ENCODE measurements around the gene TTC12. TPM values are rescaled to one million over a fixed set of nuclear protein-coding genes. Genes with fewer than 3 reads are reported as not detected.

Gene TTC12
- total and polyA plus RNA-seq, 9 of the 15 experiments (the other 6 are each of a cell fraction or from before 2014, with no cell fraction given), result 5.1 to 19.9 (median 13.4) TPM

DNA sequence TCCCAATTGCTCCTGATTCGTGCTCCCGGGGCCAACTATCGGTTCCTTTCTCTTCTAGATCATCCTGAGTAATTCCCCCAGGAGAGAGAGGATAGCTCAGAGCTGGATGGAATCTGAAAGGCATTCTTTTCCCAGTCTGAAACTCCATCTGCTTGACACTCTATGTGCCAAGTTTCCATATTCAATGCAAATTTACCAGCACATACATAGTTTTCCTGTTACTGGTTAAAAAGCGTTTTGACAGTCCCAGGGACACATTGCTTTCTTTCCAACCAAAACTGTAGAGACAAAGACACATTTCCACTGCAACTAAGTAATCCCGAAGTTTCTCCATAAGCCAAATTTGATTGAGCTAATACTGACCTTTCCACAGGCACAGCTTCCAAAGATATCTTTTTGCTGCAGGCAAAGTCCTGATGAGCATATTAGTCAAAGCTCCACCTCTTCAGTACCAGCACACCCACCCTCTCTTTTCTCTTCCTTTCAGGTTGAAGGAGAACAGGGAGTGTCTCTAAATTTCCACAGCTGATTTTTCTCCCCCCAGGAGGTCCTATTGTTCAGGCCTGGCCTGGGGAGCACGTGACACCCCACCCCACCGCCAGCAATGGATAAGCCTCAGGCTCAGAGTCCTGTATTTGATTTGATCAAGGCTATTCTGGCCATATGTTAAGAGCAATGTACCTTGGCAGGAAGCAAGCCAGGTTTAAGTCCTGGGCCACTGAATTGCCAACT is 63.5 kb downstream of the TTC12 start:
- H4K20me1 ChIP-seq (replicated peaks; ENCODE audit: control insufficient read depth, insufficient read depth, low read length), result no peaks in the 10 kb centered on the region
- DNase-seq (ENCODE audit: extremely low read depth in 1 of 4, low spot score in 3 of 4) (no peak), FAIRE-seq (no peak), ATAC-seq (no peak)
- CTCF ChIA-PET (ENCODE audit: low intra/inter-chr PET ratio), result no interaction called here
- no peak overlapping the region for H3K27ac ChIP-seq (ENCODE audit: extremely low read depth, low read depth, low read length)
- no peak overlapping the region for H3K9ac ChIP-seq (ENCODE audit: insufficient read depth in 1 of 2, low read depth in 2 of 2, low read length in 2 of 2)
- POLR2A ChIA-PET, result interaction anchor here (0.6 kb wide), 1 partner anchor 258 kb away, joined by 3 read pairs; no protein-coding TSS in a partner anchor
- H3K36me3 ChIP-seq (ENCODE audit: control insufficient read depth, insufficient read depth, low read length), result no peaks in the 10 kb centered on the region
- no peaks in the 10 kb centered on the region for H3K9me1 ChIP-seq (ENCODE audit: control insufficient read depth, insufficient read depth, low read length)
- in situ Hi-C loops (cut with MboI) (no loop called here), intact Hi-C loops (cut with micrococcal nuclease) (no loop called here)
- H3K4me3 ChIP-seq, result no peak overlapping the region
- no peak overlapping the region for H3K4me2 ChIP-seq (ENCODE audit: insufficient read depth, low read length)
- no peak for TF ChIP-seq CBX2 (IDR thresholded peaks at IDR 0.05; ENCODE audit: insufficient read depth, low read length, poor library complexity, severe bottlenecking)
- TF ChIP-seq HDAC8 (tag; IDR thresholded peaks at IDR 0.05), result no peak
- no peak for TF ChIP-seq GTF2A2 (tag; IDR thresholded peaks at IDR 0.05)
- no peak for TF ChIP-seq TARDBP (IDR thresholded peaks at IDR 0.05)
- TF ChIP-seq, protein P1, sequence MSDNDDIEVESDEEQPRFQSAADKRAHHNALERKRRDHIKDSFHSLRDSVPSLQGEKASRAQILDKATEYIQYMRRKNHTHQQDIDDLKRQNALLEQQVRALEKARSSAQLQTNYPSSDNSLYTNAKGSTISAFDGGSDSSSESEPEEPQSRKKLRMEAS (CRISPR knock-in tag; IDR thresholded peaks at IDR 0.05), result no peak
- TF ChIP-seq, protein P2, sequence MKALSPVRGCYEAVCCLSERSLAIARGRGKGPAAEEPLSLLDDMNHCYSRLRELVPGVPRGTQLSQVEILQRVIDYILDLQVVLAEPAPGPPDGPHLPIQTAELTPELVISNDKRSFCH (CRISPR knock-in tag; IDR thresholded peaks at IDR 0.05), result no peak
- TF ChIP-seq, protein P2 (tag; IDR thresholded peaks at IDR 0.05), result no peak
- TF ChIP-seq C11orf30 (IDR thresholded peaks at IDR 0.05; ENCODE audit: low read depth), result no peak
- TF ChIP-seq, protein P3, sequence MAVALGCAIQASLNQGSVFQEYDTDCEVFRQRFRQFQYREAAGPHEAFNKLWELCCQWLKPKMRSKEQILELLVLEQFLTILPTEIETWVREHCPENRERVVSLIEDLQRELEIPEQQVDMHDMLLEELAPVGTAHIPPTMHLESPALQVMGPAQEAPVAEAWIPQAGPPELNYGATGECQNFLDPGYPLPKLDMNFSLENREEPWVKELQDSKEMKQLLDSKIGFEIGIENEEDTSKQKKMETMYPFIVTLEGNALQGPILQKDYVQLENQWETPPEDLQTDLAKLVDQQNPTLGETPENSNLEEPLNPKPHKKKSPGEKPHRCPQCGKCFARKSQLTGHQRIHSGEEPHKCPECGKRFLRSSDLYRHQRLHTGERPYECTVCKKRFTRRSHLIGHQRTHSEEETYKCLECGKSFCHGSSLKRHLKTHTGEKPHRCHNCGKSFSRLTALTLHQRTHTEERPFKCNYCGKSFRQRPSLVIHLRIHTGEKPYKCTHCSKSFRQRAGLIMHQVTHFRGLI (CRISPR knock-in tag; IDR thresholded peaks at IDR 0.05), result no peak
- TF ChIP-seq, protein P4, sequence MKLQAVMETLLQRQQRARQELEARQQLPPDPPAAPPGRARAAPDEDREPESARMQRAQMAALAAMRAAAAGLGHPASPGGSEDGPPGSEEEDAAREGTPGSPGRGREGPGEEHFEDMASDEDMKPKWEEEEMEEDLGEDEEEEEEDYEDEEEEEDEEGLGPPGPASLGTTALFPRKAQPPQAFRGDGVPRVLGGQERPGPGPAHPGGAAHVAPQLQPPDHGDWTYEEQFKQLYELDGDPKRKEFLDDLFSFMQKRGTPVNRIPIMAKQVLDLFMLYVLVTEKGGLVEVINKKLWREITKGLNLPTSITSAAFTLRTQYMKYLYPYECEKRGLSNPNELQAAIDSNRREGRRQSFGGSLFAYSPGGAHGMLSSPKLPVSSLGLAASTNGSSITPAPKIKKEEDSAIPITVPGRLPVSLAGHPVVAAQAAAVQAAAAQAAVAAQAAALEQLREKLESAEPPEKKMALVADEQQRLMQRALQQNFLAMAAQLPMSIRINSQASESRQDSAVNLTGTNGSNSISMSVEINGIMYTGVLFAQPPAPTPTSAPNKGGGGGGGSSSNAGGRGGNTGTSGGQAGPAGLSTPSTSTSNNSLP (IDR thresholded peaks at IDR 0.05; ENCODE audit: borderline replicate concordance, low read depth, low read length), result no peak
- TF ChIP-seq, protein P5, sequence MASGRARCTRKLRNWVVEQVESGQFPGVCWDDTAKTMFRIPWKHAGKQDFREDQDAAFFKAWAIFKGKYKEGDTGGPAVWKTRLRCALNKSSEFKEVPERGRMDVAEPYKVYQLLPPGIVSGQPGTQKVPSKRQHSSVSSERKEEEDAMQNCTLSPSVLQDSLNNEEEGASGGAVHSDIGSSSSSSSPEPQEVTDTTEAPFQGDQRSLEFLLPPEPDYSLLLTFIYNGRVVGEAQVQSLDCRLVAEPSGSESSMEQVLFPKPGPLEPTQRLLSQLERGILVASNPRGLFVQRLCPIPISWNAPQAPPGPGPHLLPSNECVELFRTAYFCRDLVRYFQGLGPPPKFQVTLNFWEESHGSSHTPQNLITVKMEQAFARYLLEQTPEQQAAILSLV (tag; IDR thresholded peaks at IDR 0.05), result no peak
- TF ChIP-seq HLTF (IDR thresholded peaks at IDR 0.05), result no peak
- no peaks in the 10 kb centered on the region for H3K27me3 ChIP-seq (ENCODE audit: control insufficient read depth in 2 of 2, insufficient read depth in 2 of 2, low read length in 2 of 2)
- no peaks in the 10 kb centered on the region for H3K79me2 ChIP-seq (ENCODE audit: control insufficient read depth, insufficient read depth, low read length)
- no peaks in the 10 kb centered on the region for H3K9me3 ChIP-seq (replicated peaks; ENCODE audit: control insufficient read depth, insufficient read depth, low read depth, low read length)
- BruUV-seq (replicated peaks), result no TSS peak
- H3K4me1 ChIP-seq (replicated peaks in 1 of 2; ENCODE audit: control insufficient read depth in 2 of 2, insufficient read depth in 2 of 2, low read length in 2 of 2), result peaks cover 0 to 8% of the 10 kb centered on the region in 2 experiments; a peak in 3 of 5 replicates
- no peak overlapping the region for H2AFZ ChIP-seq (ENCODE audit: low read depth, low read length)
- WGBS (ENCODE audit: insufficient coverage, low coverage, missing lambda C conversion rate), result 1% methylated on average over 7 of the region's 7 CpGs
